Liver (tissue), 9 donors: Measurements from ENCODE around the gene DHX30. TPM values are rescaled to one million over a fixed set of nuclear protein-coding genes. Genes with fewer than 3 reads are reported as not detected.

Experiments
- DNase-seq: peaks from one replicate; pipeline ENCODE4 v3.0.0-alpha.2; 2017; ENCODE audit warnings: low spot score
- H3K27ac ChIP-seq, 2 donors: one replicate each; pipeline ENCODE4 v1.7.0; 2013; ENCODE audit warnings: inconsistent platforms in 2 of 2, low read length in 2 of 2, control low read depth in 1 of 2, low read depth in 1 of 2, mild to moderate bottlenecking in 1 of 2
- H3K27me3 ChIP-seq, 4 donors: one replicate each; pipeline versions ENCODE4 v1.6.1 to v1.7.0; 2013; ENCODE audit warnings: low read length in 3 of 4, inconsistent platforms in 1 of 4, mild to moderate bottlenecking in 1 of 4, moderate library complexity in 1 of 4; ENCODE audit not compliant: control insufficient read depth in 4 of 4, insufficient read depth in 4 of 4
- H3K36me3 ChIP-seq, 4 donors: one replicate each; pipeline versions ENCODE4 v1.6.1 to v1.7.0; 2013; ENCODE audit warnings: low read length in 3 of 4, mild to moderate bottlenecking in 3 of 4, low read depth in 1 of 4, moderate library complexity in 1 of 4; ENCODE audit not compliant: control insufficient read depth in 4 of 4, insufficient read depth in 3 of 4
- H3K4me1 ChIP-seq, 4 donors: one replicate each; pipeline versions ENCODE4 v1.6.1 to v1.7.0; 2013; ENCODE audit warnings: low read length in 3 of 4, mild to moderate bottlenecking in 3 of 4, moderate library complexity in 1 of 4; ENCODE audit not compliant: control insufficient read depth in 4 of 4, insufficient read depth in 4 of 4
- H3K4me3 ChIP-seq, 3 donors: one replicate each; pipeline versions ENCODE4 v1.6.1 to v1.7.0; 2013; ENCODE audit warnings: low read length in 3 of 3, control low read depth in 1 of 3, low read depth in 1 of 3, mild to moderate bottlenecking in 1 of 3
- H3K9ac ChIP-seq, 2 donors: one replicate each; pipeline ENCODE4 v1.7.0; 2013; ENCODE audit warnings: low read length in 2 of 2, mild to moderate bottlenecking in 2 of 2, moderate library complexity in 2 of 2, control low read depth in 1 of 2, low read depth in 1 of 2
- H3K9me3 ChIP-seq, 4 donors: one replicate each; pipeline versions ENCODE4 v1.6.1 to v1.7.0; 2013; ENCODE audit warnings: low read length in 3 of 4; ENCODE audit not compliant: control insufficient read depth in 4 of 4
- HNF4A ChIP-seq, 2 donors: conservative IDR thresholded peaks; 2 replicates each; pipeline ENCODE4 v1.6.1; 2016; ENCODE audit warnings: antibody characterized with exemption in 2 of 2, mild to moderate bottlenecking in 2 of 2
- HNF4G ChIP-seq: IDR thresholded peaks from 2 replicates; pipeline ENCODE4 v1.6.1; 2016; ENCODE audit warnings: antibody characterized with exemption
- RXRA ChIP-seq, 2 donors: IDR thresholded peaks; 2 replicates each; pipeline ENCODE4 v1.6.1; 2017 to 2018; ENCODE audit warnings: antibody characterized with exemption in 2 of 2, mild to moderate bottlenecking in 1 of 2
- SP1 ChIP-seq: IDR thresholded peaks from 2 replicates; pipeline ENCODE4 v1.6.1; 2018; ENCODE audit warnings: antibody characterized with exemption, mild to moderate bottlenecking
- TAF1 ChIP-seq: conservative IDR thresholded peaks from 2 replicates; pipeline ENCODE4 v1.6.1; 2016; ENCODE audit warnings: antibody characterized with exemption, mild to moderate bottlenecking
- WGBS: extraction: QIAGEN DNeasy Blood & Tissue Kit; methylation state at CpG from one replicate; pipeline ENCODE4 v1.1.7; 2013; 5-methylcytosine and 5-hydroxymethylcytosine counted together
- polyA plus RNA-seq, 2 donors: library from polyadenylated mRNA; stranded (reverse) in 1 of 2; unstranded in 1 of 2; fragments of 200-250 nt in 1 of 2; fragments of >200 nt in 1 of 2; fragmentation: Nextera tagmentation in 1 of 2; extraction: Ambion mirVana in 1 of 2; gene quantifications; one replicate each; pipeline versions ENCODE4 v1.2.1 to v1.2.3, GENCODE V29; 2013 to 2015
- total RNA-seq, 2 donors: library from RNA; depleted of rRNA; stranded (reverse); fragments of >200 nt; gene quantifications; one replicate each; pipeline ENCODE4 v1.2.3, GENCODE V29; 2014
- TF ChIP-seq, protein P1 (sequence below): IDR thresholded peaks from 2 replicates; pipeline ENCODE4 v1.6.1; 2016; ENCODE audit warnings: antibody characterized with exemption, mild to moderate bottlenecking
- TF ChIP-seq, protein P2 (sequence below): fragments of 150-350 bp; IDR thresholded peaks from 2 replicates; pipeline ENCODE4 v1.5.1; 2017; ENCODE audit warnings: improper control_type of control experiment, low read depth, low read length; ENCODE audit not compliant: missing input control
- TF ChIP-seq, protein P3 (sequence below): IDR thresholded peaks from 2 replicates; pipeline ENCODE4 v1.6.1; 2016; ENCODE audit warnings: antibody characterized with exemption
- donor health status: healthy.
- donor health status: healthy.
- donor health status: healthy.
- donor health status: healthy.
- donor health status: healthy.

The DHX30 gene
- total and polyA plus RNA-seq, 4 donors, result 18.3 to 39.9 (median 26.3) TPM

DNA sequence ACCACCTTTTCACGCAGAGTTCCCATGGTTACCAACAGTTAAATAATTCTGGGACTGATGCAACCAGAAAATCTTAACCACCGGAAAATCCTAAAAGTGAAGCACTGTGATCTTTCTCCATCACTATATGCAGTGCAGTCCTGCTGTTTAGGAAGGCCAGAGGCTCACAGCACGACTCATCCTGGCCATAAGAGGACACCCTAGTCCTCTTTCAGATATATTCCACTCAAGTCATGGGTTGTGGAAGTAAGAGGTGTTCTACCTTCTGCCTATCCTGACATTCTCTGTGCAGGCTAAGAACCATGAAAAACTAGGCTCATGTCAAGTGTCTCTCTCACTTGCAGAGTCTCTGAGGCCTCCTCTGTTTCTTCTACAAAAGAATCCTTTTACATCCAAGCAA is 67.2 kb downstream of the DHX30 start:
- Histone ChIP-seq H3K9ac (no peak overlapping the region), H3K36me3 (peaks cover 15 to 60% (median 44%) of the 10 kb centered on the region in 4 donors), H3K9me3 (no peaks in the 10 kb centered on the region), H3K27me3 (no peaks in the 10 kb centered on the region), H3K27ac (no peak overlapping the region), H3K4me1 (no peaks in the 10 kb centered on the region), H3K4me3 (no peak overlapping the region)
- TF ChIP-seq, protein P1, sequence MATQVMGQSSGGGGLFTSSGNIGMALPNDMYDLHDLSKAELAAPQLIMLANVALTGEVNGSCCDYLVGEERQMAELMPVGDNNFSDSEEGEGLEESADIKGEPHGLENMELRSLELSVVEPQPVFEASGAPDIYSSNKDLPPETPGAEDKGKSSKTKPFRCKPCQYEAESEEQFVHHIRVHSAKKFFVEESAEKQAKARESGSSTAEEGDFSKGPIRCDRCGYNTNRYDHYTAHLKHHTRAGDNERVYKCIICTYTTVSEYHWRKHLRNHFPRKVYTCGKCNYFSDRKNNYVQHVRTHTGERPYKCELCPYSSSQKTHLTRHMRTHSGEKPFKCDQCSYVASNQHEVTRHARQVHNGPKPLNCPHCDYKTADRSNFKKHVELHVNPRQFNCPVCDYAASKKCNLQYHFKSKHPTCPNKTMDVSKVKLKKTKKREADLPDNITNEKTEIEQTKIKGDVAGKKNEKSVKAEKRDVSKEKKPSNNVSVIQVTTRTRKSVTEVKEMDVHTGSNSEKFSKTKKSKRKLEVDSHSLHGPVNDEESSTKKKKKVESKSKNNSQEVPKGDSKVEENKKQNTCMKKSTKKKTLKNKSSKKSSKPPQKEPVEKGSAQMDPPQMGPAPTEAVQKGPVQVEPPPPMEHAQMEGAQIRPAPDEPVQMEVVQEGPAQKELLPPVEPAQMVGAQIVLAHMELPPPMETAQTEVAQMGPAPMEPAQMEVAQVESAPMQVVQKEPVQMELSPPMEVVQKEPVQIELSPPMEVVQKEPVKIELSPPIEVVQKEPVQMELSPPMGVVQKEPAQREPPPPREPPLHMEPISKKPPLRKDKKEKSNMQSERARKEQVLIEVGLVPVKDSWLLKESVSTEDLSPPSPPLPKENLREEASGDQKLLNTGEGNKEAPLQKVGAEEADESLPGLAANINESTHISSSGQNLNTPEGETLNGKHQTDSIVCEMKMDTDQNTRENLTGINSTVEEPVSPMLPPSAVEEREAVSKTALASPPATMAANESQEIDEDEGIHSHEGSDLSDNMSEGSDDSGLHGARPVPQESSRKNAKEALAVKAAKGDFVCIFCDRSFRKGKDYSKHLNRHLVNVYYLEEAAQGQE, result no peak
- 94% methylated on average over 3 of the region's 3 CpGs for WGBS
- no peak for DNase-seq

DNA sequence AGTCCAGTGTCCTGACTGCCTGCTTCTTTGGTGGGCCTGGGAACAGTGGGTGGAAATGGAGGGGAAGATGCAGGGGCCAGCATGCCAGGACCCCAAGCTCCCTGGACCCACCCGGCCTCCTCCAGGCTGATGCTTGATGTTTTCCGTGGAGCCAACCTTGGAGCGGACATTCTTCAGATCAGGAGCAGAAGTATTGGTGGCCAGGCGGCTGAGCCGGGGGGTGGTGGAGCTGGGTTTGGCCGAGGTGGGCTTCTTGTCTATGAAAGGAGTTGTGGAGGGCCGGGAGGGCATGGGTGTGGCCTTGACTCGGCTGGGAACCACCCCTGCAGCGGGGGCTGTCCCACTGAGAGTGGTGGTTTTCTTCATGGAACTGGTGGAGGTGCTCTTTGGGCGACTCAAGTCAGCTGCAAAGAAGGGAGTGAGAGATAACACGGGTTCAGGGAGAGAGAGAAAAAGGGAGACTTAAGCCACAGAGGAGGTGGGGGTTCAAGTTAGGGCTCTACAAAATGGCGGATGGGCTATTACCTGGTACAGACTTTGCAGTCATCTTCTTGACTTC is 67.8 kb downstream of the DHX30 start:
- WGBS, result 97% methylated on average over 12 of the region's 12 CpGs
- DNase-seq, result no peak
- no peak overlapping the region for H3K4me3 ChIP-seq
- H3K36me3 ChIP-seq, result peaks cover 13 to 62% (median 43%) of the 10 kb centered on the region in 4 donors
- H3K9ac ChIP-seq, result no peak overlapping the region
- TF ChIP-seq HNF4A (conservative IDR thresholded peaks at IDR 0.05), result no peak
- TF ChIP-seq TAF1, result no peak
- H3K4me1 ChIP-seq, result no peaks in the 10 kb centered on the region
- no peak overlapping the region for H3K27ac ChIP-seq
- no peaks in the 10 kb centered on the region for H3K9me3 ChIP-seq
- no peaks in the 10 kb centered on the region for H3K27me3 ChIP-seq

DNA sequence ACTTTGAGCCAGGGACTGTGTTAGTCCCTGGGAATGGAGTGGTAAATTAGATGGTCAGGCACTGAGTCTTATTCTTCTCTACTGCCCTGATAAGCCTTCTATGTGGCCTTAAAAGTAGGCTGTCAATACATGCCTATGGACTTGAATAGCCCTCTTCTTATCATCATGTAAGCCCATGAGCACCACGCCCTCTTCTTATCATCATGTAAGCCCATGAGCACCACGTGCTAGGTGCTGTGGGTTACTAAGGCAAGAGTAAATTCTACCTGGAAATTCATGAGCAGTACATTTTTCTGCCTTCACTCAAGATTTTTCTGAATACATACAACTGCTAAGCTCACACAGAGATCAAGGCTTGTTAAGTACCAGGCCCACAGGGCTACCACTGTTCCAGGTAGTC is 68.5 kb downstream of the DHX30 start:
- no peaks in the 10 kb centered on the region for H3K4me1 ChIP-seq
- H3K9ac ChIP-seq, result no peak overlapping the region
- TF ChIP-seq SP1 (no peak), HNF4G (no peak), RXRA (IDR thresholded peaks at IDR 0.05) (no peak)
- TF ChIP-seq, protein P2, sequence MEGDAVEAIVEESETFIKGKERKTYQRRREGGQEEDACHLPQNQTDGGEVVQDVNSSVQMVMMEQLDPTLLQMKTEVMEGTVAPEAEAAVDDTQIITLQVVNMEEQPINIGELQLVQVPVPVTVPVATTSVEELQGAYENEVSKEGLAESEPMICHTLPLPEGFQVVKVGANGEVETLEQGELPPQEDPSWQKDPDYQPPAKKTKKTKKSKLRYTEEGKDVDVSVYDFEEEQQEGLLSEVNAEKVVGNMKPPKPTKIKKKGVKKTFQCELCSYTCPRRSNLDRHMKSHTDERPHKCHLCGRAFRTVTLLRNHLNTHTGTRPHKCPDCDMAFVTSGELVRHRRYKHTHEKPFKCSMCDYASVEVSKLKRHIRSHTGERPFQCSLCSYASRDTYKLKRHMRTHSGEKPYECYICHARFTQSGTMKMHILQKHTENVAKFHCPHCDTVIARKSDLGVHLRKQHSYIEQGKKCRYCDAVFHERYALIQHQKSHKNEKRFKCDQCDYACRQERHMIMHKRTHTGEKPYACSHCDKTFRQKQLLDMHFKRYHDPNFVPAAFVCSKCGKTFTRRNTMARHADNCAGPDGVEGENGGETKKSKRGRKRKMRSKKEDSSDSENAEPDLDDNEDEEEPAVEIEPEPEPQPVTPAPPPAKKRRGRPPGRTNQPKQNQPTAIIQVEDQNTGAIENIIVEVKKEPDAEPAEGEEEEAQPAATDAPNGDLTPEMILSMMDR, result no peak
- TF ChIP-seq, protein P3, sequence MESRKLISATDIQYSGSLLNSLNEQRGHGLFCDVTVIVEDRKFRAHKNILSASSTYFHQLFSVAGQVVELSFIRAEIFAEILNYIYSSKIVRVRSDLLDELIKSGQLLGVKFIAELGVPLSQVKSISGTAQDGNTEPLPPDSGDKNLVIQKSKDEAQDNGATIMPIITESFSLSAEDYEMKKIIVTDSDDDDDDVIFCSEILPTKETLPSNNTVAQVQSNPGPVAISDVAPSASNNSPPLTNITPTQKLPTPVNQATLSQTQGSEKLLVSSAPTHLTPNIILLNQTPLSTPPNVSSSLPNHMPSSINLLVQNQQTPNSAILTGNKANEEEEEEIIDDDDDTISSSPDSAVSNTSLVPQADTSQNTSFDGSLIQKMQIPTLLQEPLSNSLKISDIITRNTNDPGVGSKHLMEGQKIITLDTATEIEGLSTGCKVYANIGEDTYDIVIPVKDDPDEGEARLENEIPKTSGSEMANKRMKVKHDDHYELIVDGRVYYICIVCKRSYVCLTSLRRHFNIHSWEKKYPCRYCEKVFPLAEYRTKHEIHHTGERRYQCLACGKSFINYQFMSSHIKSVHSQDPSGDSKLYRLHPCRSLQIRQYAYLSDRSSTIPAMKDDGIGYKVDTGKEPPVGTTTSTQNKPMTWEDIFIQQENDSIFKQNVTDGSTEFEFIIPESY, result no peak
- no peaks in the 10 kb centered on the region for H3K27me3 ChIP-seq
- H3K9me3 ChIP-seq, result no peaks in the 10 kb centered on the region
- 95% methylated on average over 2 of the region's 2 CpGs for WGBS
- no peak overlapping the region for H3K27ac ChIP-seq
- H3K36me3 ChIP-seq, result peaks cover 13 to 62% (median 43%) of the 10 kb centered on the region in 4 donors
- DNase-seq, result no peak
- H3K4me3 ChIP-seq, result no peak overlapping the region
